HFF-Myc (cell line): ENCODE results near the gene ZNF761.
"Not testable (repeated sequence)": the region's sequence is repeated elsewhere in the genome, so short reads cannot be mapped to it uniquely, and the experiment has no call there.

ENCODE experiments used
- DNase-seq: peaks from one replicate; pipeline ENCODE4 v3.0.0-alpha.2; 2011; ENCODE audit warnings: low read depth; ENCODE audit errors: extremely low read depth
- H3K4me3 ChIP-seq: replicated peaks from 2 replicates; pipeline ENCODE4 v1.5.1; 2011; ENCODE audit warnings: low read depth, mild to moderate bottlenecking, control low read depth, low read length
- TF ChIP-seq, protein P1 (sequence below): IDR thresholded peaks from 2 replicates; pipeline ENCODE4 v1.5.1; 2012; ENCODE audit warnings: mild to moderate bottlenecking, low read depth, low read length, control low read depth; ENCODE audit errors: missing control alignments

The ZNF761 gene

DNA sequence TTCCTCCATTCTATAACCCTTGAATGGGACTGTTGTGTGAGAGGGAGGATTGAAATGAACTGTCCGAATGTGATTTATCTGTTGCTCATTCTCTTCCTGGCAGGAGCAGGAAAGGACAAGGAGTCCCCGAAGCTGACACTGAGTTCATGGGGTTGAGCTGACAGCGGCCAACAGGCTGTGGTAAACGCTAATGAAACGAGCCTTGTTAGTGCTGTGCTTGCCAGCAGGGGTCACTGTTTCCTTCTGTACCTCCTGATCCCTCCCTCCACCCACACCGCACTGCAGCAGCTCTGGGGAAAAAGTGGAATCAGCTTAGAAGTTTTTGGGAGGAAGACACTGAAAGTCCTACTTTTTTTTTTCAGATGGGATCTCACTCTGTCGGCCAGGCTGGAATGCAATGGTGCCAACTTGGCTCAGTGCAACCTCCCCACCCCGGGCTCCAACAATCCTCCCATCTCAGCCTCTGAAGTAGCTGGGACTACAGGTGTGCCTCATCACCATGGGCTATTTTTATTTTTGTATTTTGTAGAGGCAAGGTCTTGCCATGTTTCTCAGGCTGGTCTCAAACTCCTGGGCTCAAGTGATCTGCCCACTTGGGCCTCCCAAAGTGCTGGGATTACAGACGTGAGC is 6.7 kb upstream of the ZNF761 start:
- peak; percentile 16 for DNase-seq
- TF ChIP-seq, protein P1, sequence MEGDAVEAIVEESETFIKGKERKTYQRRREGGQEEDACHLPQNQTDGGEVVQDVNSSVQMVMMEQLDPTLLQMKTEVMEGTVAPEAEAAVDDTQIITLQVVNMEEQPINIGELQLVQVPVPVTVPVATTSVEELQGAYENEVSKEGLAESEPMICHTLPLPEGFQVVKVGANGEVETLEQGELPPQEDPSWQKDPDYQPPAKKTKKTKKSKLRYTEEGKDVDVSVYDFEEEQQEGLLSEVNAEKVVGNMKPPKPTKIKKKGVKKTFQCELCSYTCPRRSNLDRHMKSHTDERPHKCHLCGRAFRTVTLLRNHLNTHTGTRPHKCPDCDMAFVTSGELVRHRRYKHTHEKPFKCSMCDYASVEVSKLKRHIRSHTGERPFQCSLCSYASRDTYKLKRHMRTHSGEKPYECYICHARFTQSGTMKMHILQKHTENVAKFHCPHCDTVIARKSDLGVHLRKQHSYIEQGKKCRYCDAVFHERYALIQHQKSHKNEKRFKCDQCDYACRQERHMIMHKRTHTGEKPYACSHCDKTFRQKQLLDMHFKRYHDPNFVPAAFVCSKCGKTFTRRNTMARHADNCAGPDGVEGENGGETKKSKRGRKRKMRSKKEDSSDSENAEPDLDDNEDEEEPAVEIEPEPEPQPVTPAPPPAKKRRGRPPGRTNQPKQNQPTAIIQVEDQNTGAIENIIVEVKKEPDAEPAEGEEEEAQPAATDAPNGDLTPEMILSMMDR, result peak; percentile 63
- H3K4me3 ChIP-seq, result no peak overlapping the region

DNA sequence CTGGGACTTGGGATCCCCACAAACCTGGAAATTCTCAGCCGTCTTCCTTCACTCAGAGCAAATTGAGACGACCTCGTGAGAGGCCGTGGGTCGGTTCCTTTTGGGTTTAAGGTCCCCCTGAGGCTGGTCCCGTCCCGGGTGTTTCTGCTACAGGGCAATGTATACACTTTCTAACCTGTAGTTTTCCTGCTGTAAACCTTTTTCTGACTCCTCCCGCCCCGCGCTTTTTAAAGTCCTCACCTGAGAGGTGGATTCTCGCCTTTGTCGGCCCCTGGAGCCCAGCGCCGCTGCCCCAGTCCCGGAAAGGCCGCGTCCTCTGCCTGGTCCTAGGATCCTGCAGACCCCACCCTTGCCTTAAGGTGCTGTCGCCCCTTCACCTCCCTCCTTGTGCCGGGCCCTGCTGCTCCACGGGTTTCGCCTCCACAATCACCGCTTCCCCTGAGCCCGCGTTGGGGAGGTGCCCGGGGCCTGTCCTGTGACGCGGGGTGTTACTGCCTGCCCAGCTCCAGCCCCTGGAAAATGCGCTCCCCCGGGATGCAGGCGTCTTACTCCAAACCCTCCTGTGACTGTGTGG is 391 bp downstream of the ZNF761 start:
- DNase-seq, result no peak
- TF ChIP-seq, protein P1, result no peak

DNA sequence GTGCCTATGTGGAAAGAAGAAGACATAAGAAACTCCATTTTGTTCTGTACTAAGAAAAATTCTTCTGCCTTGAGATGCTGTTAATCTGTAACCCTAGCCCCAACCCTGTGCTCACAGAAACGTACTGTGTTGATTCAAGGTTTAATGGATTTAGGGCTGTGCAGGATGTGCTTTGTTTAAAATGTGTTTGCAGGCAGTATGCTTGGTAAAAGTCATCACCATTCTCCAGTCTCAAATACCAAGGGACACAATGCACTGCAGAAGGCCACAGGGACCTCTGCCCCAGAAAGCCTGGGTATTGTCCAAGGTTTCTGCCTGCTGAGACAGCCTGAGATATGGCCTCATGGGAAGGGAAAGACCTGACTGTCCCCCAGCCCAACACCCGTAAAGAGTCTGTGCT is 12.0 kb downstream of the ZNF761 start:
- H3K4me3 ChIP-seq, DNase-seq: not testable (repeated sequence)

More for the DNA sequence above, 391 bp downstream of the ZNF761 start:
- H3K4me3 ChIP-seq, result peak overlapping the region; percentile 86

DNA sequence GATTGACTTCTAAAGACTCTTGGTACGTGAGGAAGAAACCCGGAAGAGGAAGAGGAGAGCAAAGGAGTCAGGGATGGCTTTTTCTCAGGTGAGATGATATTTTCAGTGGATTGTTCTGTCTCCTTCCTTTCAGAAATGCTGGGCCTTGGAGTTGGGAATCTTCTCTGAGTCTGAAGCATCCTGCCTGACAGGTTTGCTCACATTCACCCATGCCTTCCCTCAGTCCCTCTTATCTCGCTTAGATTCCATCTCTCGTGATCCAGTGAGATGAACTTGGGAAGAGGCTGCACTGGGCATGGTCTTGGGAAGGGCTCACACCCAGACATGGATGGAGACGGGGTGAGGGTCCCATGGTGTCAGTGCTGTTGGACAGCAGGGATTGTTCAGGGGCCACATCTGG is 15.4 kb downstream of the ZNF761 start:
- not testable (repeated sequence) for H3K4me3 ChIP-seq, DNase-seq

DNA sequence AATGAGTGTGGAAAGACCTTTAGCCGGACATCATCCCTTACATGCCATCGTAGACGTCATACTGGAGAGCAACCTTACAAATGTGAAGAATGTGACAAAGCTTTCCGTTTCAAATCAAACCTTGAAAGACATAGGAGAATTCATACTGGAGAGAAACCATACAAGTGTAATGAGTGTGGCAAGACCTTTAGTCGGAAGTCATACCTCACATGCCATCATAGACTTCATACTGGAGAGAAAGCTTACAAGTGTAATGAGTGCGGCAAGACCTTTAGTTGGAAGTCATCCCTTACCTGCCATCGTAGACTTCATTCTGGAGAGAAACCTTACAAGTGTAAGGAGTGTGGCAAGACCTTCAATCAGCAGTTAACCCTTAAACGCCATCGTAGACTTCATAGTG is 24.0 kb downstream of the ZNF761 start:
- no peak overlapping the region for H3K4me3 ChIP-seq
- TF ChIP-seq, protein P1, result no peak
- DNase-seq, result no peak

DNA sequence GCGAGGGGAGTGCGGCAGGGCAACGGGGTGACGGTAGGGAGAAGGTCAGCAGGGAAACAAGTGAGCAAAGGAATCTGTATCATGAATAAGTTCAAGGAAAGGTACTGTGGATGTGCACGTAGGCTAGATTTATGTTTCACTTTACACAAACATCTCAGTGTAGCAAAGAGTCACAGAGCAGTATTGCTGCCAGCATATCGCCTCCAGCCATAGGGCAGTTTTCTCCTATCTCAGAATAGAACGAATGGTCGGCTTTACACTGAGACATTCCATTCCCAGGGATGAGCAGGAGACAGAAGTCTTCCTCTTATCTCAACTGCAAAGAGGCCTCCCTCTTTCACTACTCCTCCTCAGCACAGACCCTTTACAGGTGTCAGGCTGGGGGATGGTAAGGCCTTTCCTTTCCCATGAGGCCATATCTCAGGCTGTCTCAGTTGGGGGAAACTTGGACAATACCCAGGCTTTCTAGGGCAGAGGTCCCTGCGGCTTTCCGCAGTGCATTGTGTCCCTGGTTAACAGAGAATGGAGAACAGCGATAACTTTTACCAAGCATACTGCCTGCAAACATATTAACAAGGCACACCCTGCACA is 28.4 kb downstream of the ZNF761 start:
- not testable (repeated sequence) for H3K4me3 ChIP-seq, DNase-seq

DNA sequence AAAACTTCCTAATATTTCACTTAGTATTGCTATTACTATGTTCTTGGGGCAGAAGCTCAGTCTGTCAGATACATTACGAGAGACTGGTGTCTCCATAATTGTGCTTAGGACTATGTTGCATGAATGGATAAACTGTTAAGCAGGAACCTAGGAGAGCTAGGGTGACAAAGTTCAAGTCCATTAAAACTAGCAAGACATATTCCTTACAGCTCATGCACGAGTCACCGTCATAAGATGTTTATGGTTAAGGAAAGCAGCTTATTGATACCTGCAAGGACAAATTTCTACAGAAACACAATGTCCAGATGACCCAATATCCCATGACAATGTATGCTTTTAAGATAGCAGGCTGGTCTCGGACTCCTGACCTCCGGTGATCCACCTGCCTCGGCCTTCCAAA is 30.1 kb downstream of the ZNF761 start:
- TF ChIP-seq, protein P1, result no peak
- H3K4me3 ChIP-seq, result no peak overlapping the region
- DNase-seq, result no peak

DNA sequence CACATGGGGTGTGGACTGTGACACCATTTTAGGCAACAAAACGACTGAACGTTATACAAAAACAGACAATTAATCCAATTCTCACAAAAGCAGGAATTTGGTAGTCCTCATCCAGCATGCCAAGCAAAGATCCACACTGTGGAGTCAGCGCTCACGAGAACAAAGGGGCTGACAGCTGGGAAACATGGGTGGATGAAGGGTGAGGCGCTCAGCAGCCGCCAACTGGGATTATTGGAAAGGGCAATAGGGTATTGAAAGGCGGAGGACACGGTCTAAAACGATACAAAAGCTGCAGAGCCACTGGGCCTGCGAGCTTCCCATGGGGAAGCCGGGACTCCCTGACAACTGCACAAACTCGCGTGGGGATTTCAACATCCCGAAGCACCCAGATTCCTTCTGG is 31.1 kb downstream of the ZNF761 start:
- H3K4me3 ChIP-seq, result no peak overlapping the region

More for the DNA sequence above, 31.1 kb downstream of the ZNF761 start:
- no peak for DNase-seq
- TF ChIP-seq, protein P1, result no peak
